Measurements from ENCODE around the gene FANCC.
"Not testable (repeated sequence)": the region's sequence is repeated elsewhere in the genome, so short reads cannot be mapped to it uniquely, and the experiment has no call there.

FANCC gene

GRCh38 chr9:95317119-95317892 is at the start of gene FANCC:
Gene FANCC (minus strand): TSS chr9:95317709. CDS start chr9:95249291, 68,418 bp downstream.
- DNase-seq = peak; percentile 88

GRCh38 chr9:95366731-95367325 is 49.3 kb upstream of the FANCC start:
- DNase-seq = no peak

- no peak for DNase-seq
Measured at GRCh38 chr9:95365766-95366165, 48.3 kb upstream of the FANCC start.

- no peak for DNase-seq
Measured at GRCh38 chr9:95363051-95363841, 45.7 kb upstream of the FANCC start.

- no peak for DNase-seq
Measured at GRCh38 chr9:95360866-95361265, 43.4 kb upstream of the FANCC start.

- no peak for DNase-seq
Measured at GRCh38 chr9:95357316-95357715, 39.8 kb upstream of the FANCC start.

- no peak for DNase-seq
Measured at GRCh38 chr9:95355500-95355899, 38.0 kb upstream of the FANCC start.

GRCh38 chr9:95351051-95351450 is 33.5 kb upstream of the FANCC start:
- DNase-seq = no peak

- DNase-seq = no peak
Measured at GRCh38 chr9:95350266-95350665, 32.8 kb upstream of the FANCC start.

- DNase-seq = no peak
Measured at GRCh38 chr9:95349091-95350038, 31.9 kb upstream of the FANCC start.

GRCh38 chr9:95346021-95346420 is 28.5 kb upstream of the FANCC start:
- no peak for DNase-seq

GRCh38 chr9:95344735-95345325 is 27.3 kb upstream of the FANCC start:
- no peak for DNase-seq

- DNase-seq = no peak
Measured at GRCh38 chr9:95343725-95344287, 26.3 kb upstream of the FANCC start.

- DNase-seq = no peak
Measured at GRCh38 chr9:95342571-95342970, 25.1 kb upstream of the FANCC start.

GRCh38 chr9:95341293-95341962 is 23.9 kb upstream of the FANCC start:
- no peak for DNase-seq

GRCh38 chr9:95338243-95338642 is 20.7 kb upstream of the FANCC start:
- no peak for DNase-seq

- no peak for DNase-seq
Measured at GRCh38 chr9:95336281-95336680, 18.8 kb upstream of the FANCC start.

- no peak for DNase-seq
Measured at GRCh38 chr9:95333426-95333825, 15.9 kb upstream of the FANCC start.

- DNase-seq = no peak
Measured at GRCh38 chr9:95332860-95333259, 15.4 kb upstream of the FANCC start.

GRCh38 chr9:95330720-95331404 is 13.4 kb upstream of the FANCC start:
- no peak for DNase-seq

GRCh38 chr9:95329061-95329460 is 11.6 kb upstream of the FANCC start:
- not testable (repeated sequence) for DNase-seq

Data from NCI-H345 (cell line).